ENCODE measurements around the gene SOX13.

DNA sequence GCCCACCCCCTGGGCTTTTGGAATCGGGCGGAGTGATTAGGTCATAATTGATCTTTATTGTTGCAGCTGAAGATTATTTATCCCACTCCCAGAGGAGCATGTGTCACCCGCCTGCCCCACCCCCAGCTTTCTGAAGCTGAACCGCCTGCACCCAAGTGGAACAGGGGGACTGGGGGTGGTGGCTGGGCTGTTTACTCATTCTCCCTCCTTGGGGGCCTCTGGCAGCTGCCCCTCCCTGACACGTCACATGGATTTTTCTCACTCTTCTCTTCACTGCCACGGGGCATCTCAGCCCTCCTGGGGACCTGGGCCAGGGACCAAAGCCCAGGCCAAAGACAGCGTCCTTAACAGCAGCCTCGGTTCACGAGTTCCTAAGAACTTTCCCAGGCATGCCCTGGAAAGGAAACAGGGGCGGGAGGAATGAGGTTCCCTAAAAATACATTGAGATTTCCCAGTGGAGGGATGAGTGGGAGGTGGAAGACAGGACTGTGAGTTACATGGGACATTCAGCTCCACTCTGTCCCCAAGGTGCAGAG is 31.6 kb upstream of the SOX13 start:
- TF ChIP-seq CTCF (conservative IDR thresholded peaks at IDR 0.05; ENCODE audit: low read depth, low read length): no peak
- no peak for TF ChIP-seq EZH2phosphoT487 (IDR thresholded peaks at IDR 0.05; ENCODE audit: borderline replicate concordance, low read length)

Measured in PC-3 (cell line).